ENCODE results near the gene THAP5. TPM values are rescaled to one million over a fixed set of nuclear protein-coding genes. Genes with fewer than 3 reads are reported as not detected.

THAP5 gene
- polyA plus RNA-seq, 1 donor from 2014 or later = 49.4 TPM

- no peaks in the 10 kb centered on the region for H3K27me3 ChIP-seq (ENCODE audit: insufficient read depth, low read depth, low read length)
- H3K9me2 ChIP-seq (ENCODE audit: insufficient read depth, low read length) = no peaks in the 10 kb centered on the region
- H3K4me3 ChIP-seq (ENCODE audit: low read length) = no peak overlapping the region
- peaks cover 20% of the 10 kb centered on the region for H3K79me2 ChIP-seq (replicated peaks; ENCODE audit: insufficient read depth, low read length)
- no peak overlapping the region for H3K4me2 ChIP-seq (ENCODE audit: low read length)
- TF ChIP-seq SMC3 (conservative IDR thresholded peaks at IDR 0.05; ENCODE audit: poor library complexity) (no peak), TAF1 (IDR thresholded peaks at IDR 0.05; ENCODE audit: low read depth) (no peak), MXI1 (conservative IDR thresholded peaks at IDR 0.05; ENCODE audit: poor library complexity, severe bottlenecking) (no peak), RAD21 (conservative IDR thresholded peaks at IDR 0.05) (no peak), POLR2AphosphoS5 (IDR thresholded peaks at IDR 0.05) (no peak), CTCF (IDR thresholded peaks at IDR 0.05; ENCODE audit: poor library complexity, severe bottlenecking) (no peak), EZH2 (IDR thresholded peaks at IDR 0.05; ENCODE audit: borderline replicate concordance, insufficient read depth, low read length, poor library complexity, severe bottlenecking) (no peak), EP300 (conservative IDR thresholded peaks at IDR 0.05; ENCODE audit: poor library complexity, severe bottlenecking) (no peak)
- TF ChIP-seq, protein P1, sequence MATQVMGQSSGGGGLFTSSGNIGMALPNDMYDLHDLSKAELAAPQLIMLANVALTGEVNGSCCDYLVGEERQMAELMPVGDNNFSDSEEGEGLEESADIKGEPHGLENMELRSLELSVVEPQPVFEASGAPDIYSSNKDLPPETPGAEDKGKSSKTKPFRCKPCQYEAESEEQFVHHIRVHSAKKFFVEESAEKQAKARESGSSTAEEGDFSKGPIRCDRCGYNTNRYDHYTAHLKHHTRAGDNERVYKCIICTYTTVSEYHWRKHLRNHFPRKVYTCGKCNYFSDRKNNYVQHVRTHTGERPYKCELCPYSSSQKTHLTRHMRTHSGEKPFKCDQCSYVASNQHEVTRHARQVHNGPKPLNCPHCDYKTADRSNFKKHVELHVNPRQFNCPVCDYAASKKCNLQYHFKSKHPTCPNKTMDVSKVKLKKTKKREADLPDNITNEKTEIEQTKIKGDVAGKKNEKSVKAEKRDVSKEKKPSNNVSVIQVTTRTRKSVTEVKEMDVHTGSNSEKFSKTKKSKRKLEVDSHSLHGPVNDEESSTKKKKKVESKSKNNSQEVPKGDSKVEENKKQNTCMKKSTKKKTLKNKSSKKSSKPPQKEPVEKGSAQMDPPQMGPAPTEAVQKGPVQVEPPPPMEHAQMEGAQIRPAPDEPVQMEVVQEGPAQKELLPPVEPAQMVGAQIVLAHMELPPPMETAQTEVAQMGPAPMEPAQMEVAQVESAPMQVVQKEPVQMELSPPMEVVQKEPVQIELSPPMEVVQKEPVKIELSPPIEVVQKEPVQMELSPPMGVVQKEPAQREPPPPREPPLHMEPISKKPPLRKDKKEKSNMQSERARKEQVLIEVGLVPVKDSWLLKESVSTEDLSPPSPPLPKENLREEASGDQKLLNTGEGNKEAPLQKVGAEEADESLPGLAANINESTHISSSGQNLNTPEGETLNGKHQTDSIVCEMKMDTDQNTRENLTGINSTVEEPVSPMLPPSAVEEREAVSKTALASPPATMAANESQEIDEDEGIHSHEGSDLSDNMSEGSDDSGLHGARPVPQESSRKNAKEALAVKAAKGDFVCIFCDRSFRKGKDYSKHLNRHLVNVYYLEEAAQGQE (IDR thresholded peaks at IDR 0.05; ENCODE audit: borderline replicate concordance) = no peak
- no peak overlapping the region for H2AFZ ChIP-seq (ENCODE audit: low read depth, low read length)
- no peaks in the 10 kb centered on the region for H3K36me3 ChIP-seq (ENCODE audit: insufficient read depth, low read length)
- H3F3A ChIP-seq (ENCODE audit: insufficient read depth, low read length, poor library complexity, severe bottlenecking) = no peaks in the 10 kb centered on the region
- H4K20me1 ChIP-seq (ENCODE audit: insufficient read depth) = no peaks in the 10 kb centered on the region
- no peaks in the 10 kb centered on the region for H3K9me3 ChIP-seq (ENCODE audit: low read length)
- H3K9ac ChIP-seq (ENCODE audit: low read length) = no peak overlapping the region
- H3K27ac ChIP-seq (ENCODE audit: low read length) = peak overlapping the region; percentile 82
Measured at GRCh38 chr7:108528183-108528712, 41.3 kb downstream of the THAP5 start.

- no peaks in the 10 kb centered on the region for H3K27me3 ChIP-seq (ENCODE audit: insufficient read depth, low read depth, low read length)
- no peaks in the 10 kb centered on the region for H4K20me1 ChIP-seq (ENCODE audit: insufficient read depth)
- peak overlapping the region; percentile 70 for H3K4me3 ChIP-seq (ENCODE audit: low read length)
- no peaks in the 10 kb centered on the region for H3F3A ChIP-seq (ENCODE audit: insufficient read depth, low read length, poor library complexity, severe bottlenecking)
- H2AFZ ChIP-seq (ENCODE audit: low read depth, low read length) = peak overlapping the region; percentile 58
- H3K9me3 ChIP-seq (ENCODE audit: low read length) = no peaks in the 10 kb centered on the region
- H3K36me3 ChIP-seq (ENCODE audit: insufficient read depth, low read length) = no peaks in the 10 kb centered on the region
- peaks cover 33% of the 10 kb centered on the region for H3K79me2 ChIP-seq (replicated peaks; ENCODE audit: insufficient read depth, low read length)
- peak overlapping the region; percentile 86 for H3K27ac ChIP-seq (ENCODE audit: low read length)
- no peaks in the 10 kb centered on the region for H3K9me2 ChIP-seq (ENCODE audit: insufficient read depth, low read length)
- TF ChIP-seq EZH2 (IDR thresholded peaks at IDR 0.05; ENCODE audit: borderline replicate concordance, insufficient read depth, low read length, poor library complexity, severe bottlenecking) = no peak
- TF ChIP-seq, protein P1 (IDR thresholded peaks at IDR 0.05; ENCODE audit: borderline replicate concordance) = no peak
- TF ChIP-seq POLR2AphosphoS5 (IDR thresholded peaks at IDR 0.05) = no peak
- TF ChIP-seq RAD21 (conservative IDR thresholded peaks at IDR 0.05) = no peak
- TF ChIP-seq MXI1 (conservative IDR thresholded peaks at IDR 0.05; ENCODE audit: poor library complexity, severe bottlenecking) = no peak
- TF ChIP-seq CTCF (IDR thresholded peaks at IDR 0.05; ENCODE audit: poor library complexity, severe bottlenecking) = no peak
- TF ChIP-seq EP300 (conservative IDR thresholded peaks at IDR 0.05; ENCODE audit: poor library complexity, severe bottlenecking) = no peak
- no peak for TF ChIP-seq SMC3 (conservative IDR thresholded peaks at IDR 0.05; ENCODE audit: poor library complexity)
- TF ChIP-seq TAF1 (IDR thresholded peaks at IDR 0.05; ENCODE audit: low read depth) = no peak
- H3K9ac ChIP-seq (ENCODE audit: low read length) = peak overlapping the region; percentile 78
- H3K4me2 ChIP-seq (ENCODE audit: low read length) = peak overlapping the region; percentile 94
Measured at GRCh38 chr7:108526768-108527017, 42.8 kb downstream of the THAP5 start.

Data from neural cell (in vitro differentiated cells).